GM18858 (cell line): Measurements from ENCODE around the gene CSMD2.

Source experiments
- ATAC-seq: cut with Tn5 transposase; IDR thresholded peaks from one replicate; pipeline ENCODE4 v1.9.1; 2021; ENCODE audit not compliant: unreplicated experiment

CSMD2 gene

DNA sequence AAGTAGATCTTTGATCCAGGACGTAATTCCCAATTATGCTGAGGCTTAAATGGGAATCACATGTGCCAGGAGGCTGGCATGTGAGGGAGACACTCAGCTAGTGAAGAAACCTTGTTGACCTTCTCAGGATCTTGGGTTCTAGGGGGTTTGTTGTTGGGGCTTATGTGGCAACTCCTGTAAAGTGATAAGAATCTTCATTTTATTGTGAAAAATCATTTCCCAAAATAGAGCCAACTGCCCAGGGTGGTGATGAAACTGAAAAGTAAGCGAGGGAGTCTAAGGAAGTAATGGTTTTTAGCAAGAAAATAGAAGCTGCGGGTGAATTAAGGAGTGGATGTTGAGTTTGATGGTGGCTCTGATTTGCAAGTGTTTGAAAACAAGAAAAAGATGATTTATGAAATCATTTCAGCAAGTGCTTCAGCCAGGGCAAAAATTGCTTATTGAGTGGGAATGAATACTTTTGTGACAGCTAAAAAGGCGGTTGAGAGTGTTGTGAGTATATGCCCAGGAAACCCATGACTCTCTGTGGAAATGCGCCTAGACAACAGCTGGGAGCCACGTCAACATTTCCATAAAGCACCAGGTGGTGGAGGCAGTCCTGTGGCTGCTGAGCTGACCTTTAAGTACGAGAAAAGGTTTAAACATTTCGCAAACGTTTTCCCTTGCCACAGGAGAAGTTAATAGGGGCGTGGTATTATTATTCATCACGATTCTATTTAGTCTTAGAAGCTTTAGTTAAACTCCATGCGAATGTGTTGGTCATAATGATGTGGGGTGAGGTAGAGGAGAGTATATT lies 198.5 kb downstream of the CSMD2 start:
- ATAC-seq, result no peak

DNA sequence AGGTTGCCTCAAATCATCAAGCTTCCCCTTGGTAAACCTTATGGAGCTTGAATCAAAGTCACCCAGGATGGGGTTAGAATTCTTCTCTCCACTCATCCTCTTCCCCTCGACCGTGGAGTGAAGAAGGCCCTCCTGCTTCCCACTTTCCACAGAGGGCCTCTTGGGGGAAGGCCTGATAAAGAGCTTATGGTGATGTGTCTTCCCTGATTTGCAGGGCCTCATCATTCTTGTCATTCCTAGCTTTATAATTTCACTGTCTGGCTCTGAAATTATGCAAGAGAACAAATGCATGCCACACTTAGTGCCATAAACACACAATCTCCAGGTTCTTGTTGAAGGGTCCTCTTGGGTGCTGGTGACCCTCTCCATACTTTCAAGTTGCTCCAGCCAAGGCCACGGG lies 199.9 kb downstream of the CSMD2 start:
- no peak for ATAC-seq

DNA sequence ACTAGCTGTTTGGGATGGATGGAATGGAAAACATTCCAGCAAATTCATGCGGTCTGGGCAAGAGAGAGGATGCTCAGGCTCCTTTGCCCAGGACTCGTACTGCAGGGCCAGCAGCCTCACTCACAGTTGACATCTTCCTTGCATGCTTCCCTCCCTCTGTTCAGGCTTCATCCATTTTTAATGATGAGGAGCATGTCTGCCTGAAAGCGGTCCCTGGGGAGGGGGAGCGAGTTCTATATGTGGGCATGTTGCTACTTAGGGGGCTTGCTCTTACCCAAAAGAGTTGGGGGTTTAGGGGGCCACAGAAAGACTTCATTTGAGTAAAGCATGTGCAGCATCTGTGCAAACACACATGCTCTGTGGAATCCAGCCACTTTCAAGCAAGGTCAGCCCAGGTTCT lies 203.0 kb downstream of the CSMD2 start:
- no peak for ATAC-seq

DNA sequence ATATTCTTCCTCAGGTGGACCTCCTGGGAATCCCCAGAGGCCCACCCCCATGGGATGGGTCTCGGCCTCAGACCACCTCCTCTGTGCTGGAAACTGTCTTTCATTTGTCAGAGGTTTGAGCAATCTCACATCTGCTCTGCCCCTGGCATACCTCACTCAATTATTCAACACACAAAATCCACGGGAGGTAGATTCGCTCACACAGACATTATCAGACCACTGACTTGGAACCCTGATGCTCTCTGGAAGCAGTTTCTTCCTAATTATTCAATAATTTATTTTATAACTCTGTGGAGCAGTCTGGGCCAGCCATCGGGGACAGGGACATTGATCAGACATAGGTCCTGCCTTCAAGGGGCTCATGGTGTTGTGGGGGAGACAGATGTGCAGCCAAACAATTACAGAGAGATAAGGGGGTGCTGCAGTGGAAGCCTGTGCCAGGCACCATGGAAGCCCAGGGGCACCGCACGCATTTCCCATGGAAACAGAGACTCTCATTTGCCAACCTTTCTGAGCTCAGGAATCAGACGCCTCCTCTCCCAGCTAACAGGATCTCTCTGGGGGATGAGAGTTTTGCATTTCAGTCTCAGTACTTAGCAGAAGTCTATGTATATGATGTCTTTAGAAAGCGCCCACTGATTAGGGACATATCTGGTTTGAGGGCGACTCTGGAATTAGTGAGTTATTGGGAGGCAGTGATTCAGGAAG lies 204.7 kb downstream of the CSMD2 start:
- ATAC-seq, result no peak

DNA sequence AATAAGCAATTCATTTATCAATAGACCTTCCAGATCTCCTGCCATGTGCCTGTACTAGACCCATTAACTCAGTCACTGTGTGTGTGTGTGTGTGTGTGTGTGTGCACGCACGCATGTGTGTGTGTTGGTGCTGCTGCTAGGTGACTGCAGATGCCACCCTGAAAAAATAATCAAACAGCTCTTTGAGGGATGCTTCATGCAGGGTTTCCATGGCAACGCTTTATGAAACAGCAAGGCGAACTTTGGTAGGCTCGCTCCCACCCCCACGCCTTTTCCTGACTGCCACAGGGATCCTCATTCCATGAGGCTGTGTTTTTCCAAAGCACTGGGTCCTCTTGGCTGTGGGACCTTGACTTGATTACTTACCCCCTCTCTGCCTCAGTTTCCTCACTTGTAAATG lies 207.2 kb downstream of the CSMD2 start:
- no peak for ATAC-seq

DNA sequence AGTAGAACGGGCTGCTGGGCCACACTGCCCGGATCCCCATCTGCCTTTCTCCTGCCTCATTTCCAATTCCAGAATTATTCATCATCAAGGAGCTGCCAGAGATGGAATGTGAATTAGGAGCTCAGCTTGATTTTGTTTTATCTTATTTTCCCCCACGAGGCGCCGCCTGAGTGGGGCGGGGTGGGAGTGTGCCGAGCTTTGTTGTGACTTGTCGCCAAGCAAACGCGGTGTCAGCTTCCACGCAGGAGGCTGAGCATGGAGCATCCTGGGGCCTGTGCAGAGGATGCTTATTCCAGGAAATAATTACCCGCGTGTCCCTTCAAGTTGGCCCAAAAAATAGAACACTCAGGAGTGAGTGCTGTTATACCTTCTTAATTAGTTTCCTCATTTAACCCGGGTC lies 209.9 kb downstream of the CSMD2 start:
- no peak for ATAC-seq

DNA sequence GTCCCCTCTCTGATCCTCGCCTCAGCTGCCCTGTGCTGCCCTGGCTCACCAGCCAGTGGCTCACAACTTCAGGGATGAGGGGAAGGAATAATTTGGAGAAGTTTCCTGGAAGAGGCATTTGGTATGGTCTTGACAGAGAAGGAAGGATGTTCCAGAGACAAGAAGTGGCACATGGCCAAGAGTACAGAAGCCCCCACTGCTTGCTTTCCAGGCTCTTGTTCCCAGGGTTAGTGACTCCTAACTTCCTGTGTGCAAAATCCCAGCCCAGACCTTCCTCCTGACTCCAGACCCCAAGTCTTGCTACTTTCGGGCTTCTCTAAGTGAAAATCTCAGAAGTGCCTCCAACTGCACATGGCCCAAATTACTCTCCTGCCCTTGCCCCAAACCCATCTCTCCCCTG lies 215.5 kb downstream of the CSMD2 start:
- ATAC-seq, result no peak

DNA sequence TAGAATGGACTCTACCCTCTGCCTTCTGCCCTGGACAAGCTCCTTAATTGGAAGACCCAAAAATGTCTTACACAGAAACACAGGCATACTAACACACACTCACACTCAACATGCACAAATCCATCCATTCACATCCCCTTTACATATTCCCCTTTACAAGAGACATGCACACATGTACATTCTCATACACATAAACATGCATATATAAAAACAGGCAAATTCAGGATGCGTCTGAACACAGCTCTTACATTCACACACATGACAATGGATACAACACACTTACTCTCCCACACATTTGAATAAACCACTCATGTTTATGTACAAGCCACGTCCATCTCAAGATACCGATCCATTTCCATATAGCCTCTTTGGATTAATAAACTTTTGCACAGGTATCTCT lies 216.7 kb downstream of the CSMD2 start:
- ATAC-seq, result no peak

DNA sequence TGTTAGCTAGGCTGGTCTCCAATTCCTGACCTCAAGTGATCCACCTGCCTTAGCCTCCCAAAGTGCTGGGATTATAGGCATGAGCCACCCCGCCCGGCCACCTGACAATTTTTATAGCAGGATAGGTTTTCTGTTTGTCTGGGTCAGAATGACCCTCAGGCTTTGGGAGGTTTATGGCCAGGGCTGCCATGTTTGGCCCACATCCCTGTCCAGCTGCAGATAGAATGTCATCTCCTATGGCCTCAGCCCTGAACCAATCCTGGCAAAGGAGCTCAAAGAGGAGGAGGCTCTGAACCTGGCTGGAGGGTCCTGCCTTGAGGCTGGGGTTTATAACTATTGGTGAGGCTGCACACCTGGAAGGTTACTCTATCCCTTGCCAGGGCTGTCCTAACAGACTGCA lies 218.2 kb downstream of the CSMD2 start:
- no peak for ATAC-seq

DNA sequence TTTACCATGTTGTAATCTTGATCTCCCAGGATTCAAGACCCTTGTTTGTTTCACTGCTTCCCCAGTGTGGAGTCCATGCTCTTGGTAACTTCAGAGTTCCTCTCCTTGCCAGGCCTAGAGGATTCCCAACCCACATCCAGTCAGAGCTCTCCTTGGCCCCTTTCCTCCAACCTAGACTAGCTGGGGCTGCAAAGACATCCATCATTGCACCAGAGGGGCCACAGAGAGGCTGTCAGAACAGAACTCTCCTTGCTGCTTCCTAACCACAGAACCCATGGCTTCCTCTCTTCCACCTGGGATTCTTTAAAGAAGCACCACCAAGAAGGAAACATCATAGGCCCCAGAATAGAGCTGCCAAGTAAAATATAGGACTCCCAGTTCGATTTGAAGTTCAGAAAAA lies 220.2 kb downstream of the CSMD2 start:
- ATAC-seq, result no peak

DNA sequence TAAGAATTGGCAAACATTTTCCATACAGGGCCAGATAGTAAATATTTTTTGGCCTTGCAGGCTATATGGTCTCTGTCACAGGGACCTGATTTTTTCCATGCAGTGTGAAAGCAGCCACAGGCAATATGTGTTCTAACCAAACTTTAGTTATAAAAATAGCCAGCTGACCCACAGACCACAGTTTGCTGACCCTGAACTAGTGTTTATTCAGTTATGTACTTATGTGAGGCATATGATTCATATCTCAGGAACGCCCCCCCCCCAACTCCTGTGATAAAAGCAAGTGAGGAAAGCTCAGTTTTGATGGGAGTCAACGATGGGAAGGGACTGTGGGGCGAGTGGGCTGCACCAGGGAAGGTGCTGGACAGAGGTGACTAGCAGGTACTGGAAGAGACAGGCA lies 221.1 kb downstream of the CSMD2 start:
- no peak for ATAC-seq

DNA sequence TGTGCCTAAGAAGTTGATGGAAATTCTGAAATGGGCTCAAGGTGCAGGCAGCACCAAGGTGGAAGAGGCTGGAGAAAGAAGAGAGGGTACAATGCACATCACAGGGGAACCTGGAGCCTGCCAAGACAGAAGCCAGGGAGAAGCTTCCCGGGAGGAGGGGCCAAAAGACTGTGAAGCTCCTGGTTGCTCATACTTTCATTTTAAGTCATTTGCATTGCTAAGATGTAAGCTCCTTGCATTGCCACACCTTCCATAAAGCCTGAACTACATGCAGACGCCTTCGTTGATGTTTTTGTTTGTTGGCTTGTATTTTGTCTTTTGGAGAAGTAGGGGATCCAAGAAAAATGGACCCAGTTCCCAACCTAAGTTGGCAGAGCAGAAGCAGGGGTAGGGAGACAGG lies 232.2 kb downstream of the CSMD2 start:
- no peak for ATAC-seq

DNA sequence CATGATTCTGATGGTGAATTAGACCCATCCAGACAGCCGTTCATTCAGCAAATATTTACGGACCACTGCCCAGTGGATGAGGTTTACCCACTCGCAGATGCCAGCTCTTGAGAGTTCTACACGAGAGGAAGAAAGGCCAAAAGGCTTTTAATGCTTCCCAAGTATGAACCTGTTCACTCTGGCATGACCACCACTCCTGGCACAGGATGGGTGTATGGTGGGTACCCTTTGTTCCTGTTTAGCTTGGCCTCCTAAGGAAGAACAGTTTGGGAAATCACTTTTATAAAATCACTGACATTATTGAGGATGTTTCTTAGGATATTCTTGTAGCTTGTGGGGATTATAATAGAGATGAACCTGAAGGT lies 233.9 kb downstream of the CSMD2 start:
- no peak for ATAC-seq

DNA sequence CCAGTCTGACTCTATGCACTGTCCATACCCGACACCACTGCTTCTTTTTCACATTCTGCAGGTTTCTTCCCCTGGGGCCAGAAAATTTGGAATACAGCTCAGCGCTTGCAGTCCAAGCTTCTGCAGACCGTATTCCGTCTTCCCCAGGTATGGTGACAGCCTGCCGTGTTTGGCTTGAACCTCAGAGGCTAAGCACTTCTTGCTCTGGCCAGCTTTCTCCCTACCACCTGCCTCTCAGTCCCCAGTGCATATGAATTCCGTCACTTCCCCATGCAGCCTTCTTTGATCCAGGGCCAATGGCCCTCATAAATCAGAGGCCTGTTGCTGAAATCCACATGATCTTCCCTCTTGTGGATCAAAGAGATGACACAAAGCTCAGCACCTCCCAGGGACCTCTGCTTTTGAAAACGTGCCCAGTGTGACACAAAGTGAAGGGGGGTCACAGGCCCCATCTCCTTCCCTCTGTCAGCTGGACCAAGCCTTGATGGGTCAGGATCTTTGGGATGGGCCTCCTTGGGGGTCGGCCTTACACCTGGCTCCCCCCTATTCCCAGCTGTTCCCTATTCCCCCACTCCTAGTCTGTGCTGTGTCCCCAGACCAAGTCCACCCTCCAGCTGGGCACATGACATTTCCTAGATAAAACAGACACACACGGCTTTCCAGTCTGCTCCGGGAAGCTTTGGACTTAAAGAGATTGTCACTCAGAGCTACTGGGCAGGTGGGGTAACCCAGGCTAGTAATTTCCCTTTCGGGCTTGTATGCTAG lies 234.5 kb downstream of the CSMD2 start:
- ATAC-seq, result no peak

DNA sequence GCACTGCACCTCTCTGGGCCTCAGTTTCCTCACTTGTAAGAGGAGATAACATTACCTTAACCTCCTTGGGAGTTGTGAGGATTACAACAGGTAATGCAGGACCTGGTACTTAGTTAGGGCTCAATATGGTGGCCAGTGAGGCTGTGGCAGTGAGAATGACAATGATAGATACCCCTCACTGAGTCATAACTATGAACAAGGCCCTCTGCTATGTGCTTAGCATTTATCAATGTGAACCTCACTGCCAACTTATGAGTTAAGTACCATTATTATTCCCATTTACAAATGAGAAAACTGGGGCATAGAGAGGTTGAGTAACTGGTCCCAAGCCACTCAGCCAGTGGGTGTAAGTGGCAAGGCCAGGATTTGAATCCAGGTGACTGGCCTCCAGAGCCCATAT lies 236.8 kb downstream of the CSMD2 start:
- ATAC-seq, result no peak

DNA sequence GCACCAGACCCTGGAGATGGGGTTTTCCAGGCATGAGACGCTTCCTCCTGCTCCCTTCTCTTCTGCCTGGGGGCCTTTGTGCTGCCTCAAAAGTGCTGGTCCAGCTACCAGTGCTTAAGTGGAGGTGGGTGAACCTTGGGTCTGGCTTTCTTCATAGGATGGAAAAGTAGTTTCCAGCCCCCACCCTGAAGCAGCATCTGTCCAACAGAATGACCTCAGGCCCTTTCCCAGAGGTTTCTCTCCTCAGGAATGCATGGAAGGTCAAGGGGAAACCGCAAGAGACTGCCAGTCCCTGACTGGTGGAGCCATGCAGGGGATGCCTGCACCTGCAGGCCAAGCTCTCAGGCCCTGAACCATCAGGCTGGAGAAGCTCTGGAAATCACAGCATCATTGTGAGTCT lies 237.3 kb downstream of the CSMD2 start:
- no peak for ATAC-seq

DNA sequence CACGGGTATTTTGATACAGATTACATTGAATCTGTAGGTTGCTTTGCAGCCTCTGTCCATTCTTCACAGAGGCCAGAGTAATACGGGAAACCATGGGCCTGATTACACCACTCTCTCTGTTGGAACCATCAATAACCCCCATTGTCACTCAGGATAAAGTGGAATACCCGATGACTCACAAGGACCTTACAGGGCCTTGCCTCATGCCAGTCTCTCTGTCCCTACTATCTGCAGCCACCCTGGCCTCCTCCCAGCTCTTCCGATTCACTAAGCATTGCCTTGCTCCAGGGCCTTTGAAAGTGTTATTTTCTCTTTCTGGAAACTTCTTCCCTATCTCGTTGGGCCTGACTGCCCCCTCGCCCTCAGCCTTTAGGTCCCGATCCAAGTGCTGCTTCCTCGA lies 239.4 kb downstream of the CSMD2 start:
- ATAC-seq, result no peak

DNA sequence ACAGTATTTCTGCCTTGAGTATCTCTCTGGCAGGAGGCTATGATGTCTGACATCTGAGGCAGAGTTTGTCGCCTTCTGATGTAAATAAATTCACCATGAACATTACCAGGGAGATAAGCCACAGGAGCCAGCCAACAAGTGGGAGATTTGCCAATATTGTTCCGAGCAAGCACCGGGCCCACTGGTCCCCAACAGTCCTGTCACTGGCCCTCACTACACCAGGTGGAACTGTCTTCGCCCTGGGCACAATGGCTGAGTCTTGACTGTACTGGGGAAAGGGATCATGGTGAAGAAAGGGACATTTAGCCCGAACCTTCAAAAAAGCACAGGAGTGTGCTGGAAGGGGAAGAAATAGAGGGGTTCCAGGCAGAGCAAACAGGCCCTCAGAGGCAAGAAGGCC lies 243.7 kb downstream of the CSMD2 start:
- ATAC-seq, result no peak

DNA sequence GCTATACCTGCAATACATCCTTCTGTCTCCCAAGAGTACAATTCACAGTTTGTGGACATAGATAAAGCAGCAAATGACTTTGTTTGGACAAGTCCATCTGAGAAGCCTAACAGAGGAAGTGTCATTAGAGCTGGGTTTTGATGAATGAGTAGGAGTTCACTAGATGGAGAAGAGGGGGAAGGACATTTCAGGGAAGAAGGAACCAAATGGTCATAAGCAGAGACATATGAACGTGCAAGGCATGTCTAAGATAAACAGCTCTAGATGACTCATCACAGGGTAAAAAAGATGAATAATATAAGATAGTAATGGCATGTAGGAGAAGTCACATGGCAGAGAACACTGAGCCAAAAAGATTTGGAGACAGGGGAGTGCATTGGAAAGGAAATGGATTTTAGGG lies 246.7 kb downstream of the CSMD2 start:
- no peak for ATAC-seq

DNA sequence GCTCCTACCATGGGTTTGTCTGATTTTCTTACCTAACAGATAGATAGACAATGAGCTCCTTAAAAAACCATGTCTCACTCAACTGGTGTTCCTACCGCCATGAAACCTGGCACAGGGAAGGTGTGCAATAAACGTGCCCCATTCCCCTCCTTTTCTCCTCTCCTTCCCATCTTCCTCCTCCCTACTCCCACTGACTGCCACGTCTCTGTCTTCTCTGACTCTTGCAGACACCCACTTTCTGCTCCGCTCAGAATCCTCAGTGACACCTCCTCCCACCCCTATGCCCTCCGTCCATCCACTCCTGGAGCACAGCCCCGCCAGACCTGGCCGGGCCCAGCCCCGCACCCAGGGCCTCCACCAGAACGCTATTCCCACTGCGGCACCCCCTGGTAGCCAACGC lies 248.2 kb downstream of the CSMD2 start:
- no peak for ATAC-seq

DNA sequence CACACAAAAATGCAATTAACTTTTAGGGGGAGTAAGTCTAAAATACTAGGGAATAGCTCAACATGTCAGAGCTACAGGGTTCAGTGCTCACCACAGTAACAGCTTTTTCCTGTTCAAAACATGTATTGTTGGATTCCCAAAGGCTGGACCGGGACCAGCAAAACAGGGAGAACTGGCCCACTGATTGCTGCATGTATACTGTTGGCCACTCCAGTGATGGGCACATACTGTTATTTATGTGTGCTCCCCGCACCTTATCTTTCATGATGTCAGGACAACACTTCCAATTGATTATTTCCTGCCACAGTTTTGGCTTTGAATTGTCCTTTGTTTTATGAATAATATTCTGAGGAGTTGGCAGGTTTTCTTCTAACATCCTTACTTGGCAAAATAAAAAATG lies 250.5 kb downstream of the CSMD2 start:
- ATAC-seq, result no peak

DNA sequence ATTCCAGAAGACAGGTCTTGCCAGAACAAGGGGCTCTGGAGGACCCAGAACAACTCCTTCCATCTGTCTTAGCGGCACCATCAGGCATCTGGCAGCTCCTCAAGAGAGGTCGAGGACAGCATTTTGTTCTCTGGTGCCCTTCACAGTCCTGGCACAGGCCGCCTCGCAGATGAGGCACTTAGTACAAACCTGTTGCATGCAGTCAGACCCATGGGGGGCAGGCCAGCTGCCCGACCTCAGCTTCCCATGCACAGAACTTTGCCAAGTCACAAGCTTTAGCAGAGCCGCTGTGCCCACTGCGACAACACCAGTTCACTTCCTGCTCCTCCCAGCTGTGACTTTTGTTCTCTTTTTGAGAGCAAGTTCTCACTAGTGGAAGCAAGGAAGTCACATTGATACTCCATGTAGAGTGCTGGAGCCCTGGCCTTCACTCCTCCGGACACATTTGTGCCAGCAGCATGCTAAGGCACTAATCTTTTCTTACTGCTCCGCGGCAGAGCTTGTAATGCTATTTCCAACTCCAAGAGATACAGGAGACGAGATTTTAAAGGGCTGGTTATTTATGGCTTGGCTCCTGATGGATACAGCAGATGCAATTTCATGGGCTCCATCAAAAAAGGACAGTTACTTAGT lies 256.6 kb downstream of the CSMD2 start:
- ATAC-seq, result no peak
